ENCODE results near the gene PTPN22.
A peak's percentile ranks its signal among the peaks of the same experiment; 100 is the strongest.

The PTPN22 gene

GRCh38 chr1:113871597-113872113 is at the start of gene PTPN22:
TSS of gene PTPN22 (minus strand) at chr1:113871712.
- no peak for DNase-seq

GRCh38 chr1:113918243-113918642 is 46.7 kb upstream of the PTPN22 start:
- no peak for DNase-seq

- no peak for DNase-seq
These were observed 46.0 kb upstream of the PTPN22 start for GRCh38 chr1:113917400-113918082.

GRCh38 chr1:113916974-113917373 is 45.5 kb upstream of the PTPN22 start:
- DNase-seq: no peak

- DNase-seq: no peak
These were observed 42.6 kb upstream of the PTPN22 start for GRCh38 chr1:113913887-113914664.

- DNase-seq: no peak
These were observed 41.8 kb upstream of the PTPN22 start for GRCh38 chr1:113913312-113913668.

- DNase-seq: no peak
These were observed 41.2 kb upstream of the PTPN22 start for GRCh38 chr1:113912594-113913311.

- DNase-seq: no peak
These were observed 33.9 kb upstream of the PTPN22 start for GRCh38 chr1:113905435-113905861.

- DNase-seq: peak; percentile 57
These were observed 33.3 kb upstream of the PTPN22 start, which contains the start of the genes AP4B1 and DCLRE1B for GRCh38 chr1:113904674-113905434. TSS of gene AP4B1 (minus strand) at chr1:113904799. CDS start at chr1:113904717, 82 bp downstream. TSS of gene DCLRE1B (plus strand) at chr1:113905326. CDS start at chr1:113905587, 261 bp downstream.

- no peak for DNase-seq
These were observed 32.8 kb upstream of the PTPN22 start for GRCh38 chr1:113904293-113904673.

GRCh38 chr1:113903501-113904292 is 32.2 kb upstream of the PTPN22 start:
- DNase-seq: no peak

GRCh38 chr1:113901191-113901590 is 29.7 kb upstream of the PTPN22 start:
- no peak for DNase-seq

GRCh38 chr1:113899111-113899510 is 27.6 kb upstream of the PTPN22 start:
- no peak for DNase-seq

- DNase-seq: no peak
These were observed 26.8 kb upstream of the PTPN22 start for GRCh38 chr1:113898241-113898814.

- DNase-seq: no peak
These were observed 24.4 kb upstream of the PTPN22 start for GRCh38 chr1:113895961-113896360.

GRCh38 chr1:113895098-113895497 is 23.6 kb upstream of the PTPN22 start:
- no peak for DNase-seq

GRCh38 chr1:113893267-113893666 is 21.8 kb upstream of the PTPN22 start:
- no peak for DNase-seq

GRCh38 chr1:113891631-113892220 is 20.2 kb upstream of the PTPN22 start:
- no peak for DNase-seq

- DNase-seq: no peak
These were observed 19.3 kb upstream of the PTPN22 start for GRCh38 chr1:113890816-113891215.

GRCh38 chr1:113887402-113888175 is 16.1 kb upstream of the PTPN22 start, which contains the start of gene BCL2L15:
TSS of gene BCL2L15 (minus strand) at chr1:113887581. CDS start at chr1:113887375, 206 bp downstream.
- DNase-seq: no peak
